GM10847 (cell line): ENCODE measurements around the gene SNX32.
A peak's percentile ranks its signal among the peaks of the same experiment; 100 is the strongest.

Experiments used
- POLR2A ChIP-seq: IDR thresholded peaks from 2 replicates; pipeline ENCODE4 v1.6.1; 2011; ENCODE audit not compliant: insufficient read length; ENCODE audit errors: extremely low read depth

Gene SNX32

GRCh38 chr11:65843811-65844210 is 10.0 kb downstream of the SNX32 start:
- no peak for TF ChIP-seq POLR2A

GRCh38 chr11:65844231-65844872 is 10.6 kb downstream of the SNX32 start:
- no peak for TF ChIP-seq POLR2A

GRCh38 chr11:65847746-65848145 is 14.0 kb downstream of the SNX32 start:
- no peak for TF ChIP-seq POLR2A

- no peak for TF ChIP-seq POLR2A
These were observed 15.6 kb downstream of the SNX32 start for GRCh38 chr11:65849366-65849765.

GRCh38 chr11:65849771-65850216 is 16.0 kb downstream of the SNX32 start:
- TF ChIP-seq POLR2A, result no peak

GRCh38 chr11:65850217-65851082 is 16.7 kb downstream of the SNX32 start:
- TF ChIP-seq POLR2A, result no peak

- TF ChIP-seq POLR2A, result no peak
These were observed 17.4 kb downstream of the SNX32 start for GRCh38 chr11:65851083-65851579.

- TF ChIP-seq POLR2A, result peak; percentile 2
These were observed 18.2 kb downstream of the SNX32 start for GRCh38 chr11:65851811-65852507.

- TF ChIP-seq POLR2A, result no peak
These were observed 18.9 kb downstream of the SNX32 start for GRCh38 chr11:65852508-65853245.

- TF ChIP-seq POLR2A, result no peak
These were observed 19.6 kb downstream of the SNX32 start for GRCh38 chr11:65853246-65853979.

- TF ChIP-seq POLR2A, result no peak
These were observed 20.4 kb downstream of the SNX32 start for GRCh38 chr11:65854161-65854592.

- no peak for TF ChIP-seq POLR2A
These were observed 21.4 kb downstream of the SNX32 start for GRCh38 chr11:65854852-65855837.

GRCh38 chr11:65855927-65856363 is 22.2 kb downstream of the SNX32 start:
- TF ChIP-seq POLR2A, result no peak
